Pancreas (tissue), 10 donors: Measurements from ENCODE around the gene TMEM131L. TPM values are rescaled to one million over a fixed set of nuclear protein-coding genes. Genes with fewer than 3 reads are reported as not detected.

Experiments used
- ATAC-seq, 4 donors: fragments of 200-7000 bp; cut with Tn5 transposase; one replicate each; pipeline versions ENCODE4 v1.8.0 to v1.9.1; 2020; ENCODE audit warnings: mild to moderate bottlenecking in 4 of 4, moderate library complexity in 4 of 4
- DNase-seq, 6 donors: peaks; one replicate each; pipeline ENCODE4 v3.0.0-alpha.2; 2020
- FAIRE-seq: peaks from 2 replicates; lab custom pipeline; 2012; peaks lifted over from hg19 to GRCh38; lab: Jason Lieb, UNC
- H3K27ac ChIP-seq, 4 donors: fragments of 200-600 bp; sonication (generic); 1 replicate in 3 of 4; 2 replicates in 1 of 4; pipeline versions ENCODE4 v1.5.0 to v1.8.0; 2020
- H3K27me3 ChIP-seq, 4 donors: fragments of 200-600 bp; one replicate each; pipeline ENCODE4 v1.8.0; 2021
- H3K36me3 ChIP-seq, 3 donors: fragments of 200-600 bp; sonication (generic) in 1 of 3; one replicate each; pipeline versions ENCODE4 v1.5.0 to v1.8.0; 2020 to 2021
- H3K4me1 ChIP-seq, 3 donors: fragments of 200-600 bp; one replicate each; pipeline ENCODE4 v1.8.0; 2021
- H3K4me3 ChIP-seq, 4 donors: fragments of 200-600 bp; sonication (generic) in 2 of 4; one replicate each; pipeline versions ENCODE4 v1.5.0 to v1.8.0; 2020 to 2021
- H3K9me3 ChIP-seq, 4 donors: fragments of 200-600 bp; one replicate each; pipeline ENCODE4 v1.8.0; 2021
- WGBS, 2 donors: extraction: QIAGEN DNeasy Blood & Tissue Kit; methylation state at CpG; one replicate each; pipeline ENCODE4 v1.1.7; 2013; 5-methylcytosine and 5-hydroxymethylcytosine counted together
- intact Hi-C, 3 donors: fragments of 100-400 bp; cut with DNase I; formaldehyde crosslinking; loops; one replicate each; pipeline versions ENCODE4 v1.11.1 to v1.14.2; 2022
- polyA plus RNA-seq, 2 donors: library from polyadenylated mRNA; stranded (reverse); fragments of 200-250 nt; gene quantifications; one replicate each; pipeline ENCODE4 v1.2.3, GENCODE V29; 2013
- total RNA-seq, 6 donors: library from RNA; stranded (reverse); fragmentation: NEBNext Ultra II Directional in 4 of 6; extraction: Animal tissue kit (Norgen Biotek cat#: 25700) in 4 of 6; gene quantifications; one replicate each; pipeline versions ENCODE4 v1.2.1 to v1.2.4, GENCODE V29; 2021 to 2023
- TF ChIP-seq, protein P1 (sequence below), 4 donors: fragments of 200-600 bp; sonication (generic) in 3 of 4; IDR thresholded peaks; one replicate each; pipeline versions ENCODE4 v1.5.0 to v1.8.0; 2021; ENCODE audit warnings: antibody characterized with exemption in 4 of 4
- donor health status: healthy with polysubstance abuse.
- donor health status: DM: no; HTN: no; CAD: no; lungs with moderate emphysema.
- donor health status: DM: no; HTN: no; CAD: no.
- donor health status: control.
- donor health status: control.
- donor health status: Bipolar disorder and iron deficiency.
- donor health status: DM: yes; HTN: yes; CAD: no.
- donor health status: DM: no; HTN: no; CAD: no.
- donor health status: DM: no; HTN: no; CAD: no.
- donor health status: DM: yes; HTN: yes; CAD: no.

TMEM131L gene
- total and polyA plus RNA-seq, 8 donors, result 9.4 to 29.5 (median 20.1) TPM

GRCh38 chr4:153589703-153590595 is 123.8 kb downstream of the TMEM131L start:
- no peak for FAIRE-seq
- H3K4me3 ChIP-seq, result no peak overlapping the region
- WGBS, 2 donors, result 56 to 78% methylated on average over 7 of the region's 7 CpGs

DNA sequence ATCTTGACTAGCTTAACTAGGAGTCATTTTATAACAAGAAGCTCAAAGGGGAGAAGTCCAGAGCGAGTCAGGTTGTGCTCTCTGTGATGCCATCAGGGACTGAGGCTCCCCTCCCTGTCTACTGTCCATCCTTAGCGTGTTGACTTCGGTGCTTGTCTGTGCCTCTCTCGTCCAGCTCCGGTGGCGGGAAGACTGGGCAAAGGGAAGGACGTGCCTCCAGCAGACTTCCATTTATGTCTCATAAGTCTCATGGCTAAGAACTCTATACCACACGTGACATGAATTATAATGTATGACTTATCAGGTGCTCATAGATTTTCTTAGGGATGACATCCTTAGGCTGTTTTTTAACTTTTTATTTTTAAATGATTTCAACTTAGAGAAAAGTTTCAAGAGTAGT is 125.3 kb downstream of the TMEM131L start:
- Histone ChIP-seq H3K27ac (no peak overlapping the region), H3K4me1 (no peaks in the 10 kb centered on the region), H3K9me3 (no peaks in the 10 kb centered on the region), H3K36me3 (peaks cover 0 to 65% (median 5%) of the 10 kb centered on the region in 3 donors), H3K4me3 (no peak overlapping the region), H3K27me3 (no peaks in the 10 kb centered on the region)
- TF ChIP-seq, protein P1, sequence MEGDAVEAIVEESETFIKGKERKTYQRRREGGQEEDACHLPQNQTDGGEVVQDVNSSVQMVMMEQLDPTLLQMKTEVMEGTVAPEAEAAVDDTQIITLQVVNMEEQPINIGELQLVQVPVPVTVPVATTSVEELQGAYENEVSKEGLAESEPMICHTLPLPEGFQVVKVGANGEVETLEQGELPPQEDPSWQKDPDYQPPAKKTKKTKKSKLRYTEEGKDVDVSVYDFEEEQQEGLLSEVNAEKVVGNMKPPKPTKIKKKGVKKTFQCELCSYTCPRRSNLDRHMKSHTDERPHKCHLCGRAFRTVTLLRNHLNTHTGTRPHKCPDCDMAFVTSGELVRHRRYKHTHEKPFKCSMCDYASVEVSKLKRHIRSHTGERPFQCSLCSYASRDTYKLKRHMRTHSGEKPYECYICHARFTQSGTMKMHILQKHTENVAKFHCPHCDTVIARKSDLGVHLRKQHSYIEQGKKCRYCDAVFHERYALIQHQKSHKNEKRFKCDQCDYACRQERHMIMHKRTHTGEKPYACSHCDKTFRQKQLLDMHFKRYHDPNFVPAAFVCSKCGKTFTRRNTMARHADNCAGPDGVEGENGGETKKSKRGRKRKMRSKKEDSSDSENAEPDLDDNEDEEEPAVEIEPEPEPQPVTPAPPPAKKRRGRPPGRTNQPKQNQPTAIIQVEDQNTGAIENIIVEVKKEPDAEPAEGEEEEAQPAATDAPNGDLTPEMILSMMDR (IDR thresholded peaks at IDR 0.05), result no peak
- ATAC-seq, result no peak
- no peak for DNase-seq
- FAIRE-seq, result no peak
- intact Hi-C loops, result no loop called here
- WGBS, 2 donors, result 78 to 89% methylated on average over 8 of the region's 8 CpGs

More at GRCh38 chr4:153589703-153590595, 123.8 kb downstream of the TMEM131L start:
- H3K9me3 ChIP-seq, result no peaks in the 10 kb centered on the region
- H3K27ac ChIP-seq, result no peak overlapping the region
- intact Hi-C loops, result no loop called here
- ATAC-seq (no peak), DNase-seq (no peak)
- TF ChIP-seq, protein P1 (IDR thresholded peaks at IDR 0.05), result no peak
- H3K36me3 ChIP-seq, result peaks cover 0 to 56% (median 3%) of the 10 kb centered on the region in 3 donors
- no peaks in the 10 kb centered on the region for H3K4me1 ChIP-seq
- H3K27me3 ChIP-seq, result no peaks in the 10 kb centered on the region

- H3K4me3 ChIP-seq, result no peak overlapping the region
- H3K9me3 ChIP-seq, result no peaks in the 10 kb centered on the region
- ATAC-seq, result no peak
- intact Hi-C loops, result no loop called here
- TF ChIP-seq, protein P1 (IDR thresholded peaks at IDR 0.05), result no peak
- H3K36me3 ChIP-seq, result peaks cover 0 to 71% (median 7%) of the 10 kb centered on the region in 3 donors
- no peak overlapping the region for H3K27ac ChIP-seq
- DNase-seq, result no peak
- no peak for FAIRE-seq
- no peaks in the 10 kb centered on the region for H3K27me3 ChIP-seq
- 93 to 96% methylated on average over 2 of the region's 2 CpGs for WGBS, 2 donors
- no peaks in the 10 kb centered on the region for H3K4me1 ChIP-seq
Measured at GRCh38 chr4:153592064-153592463, 125.9 kb downstream of the TMEM131L start.

- no peak overlapping the region for H3K4me3 ChIP-seq
- WGBS, 2 donors, result 93 to 96% methylated on average over 5 of the region's 5 CpGs
- no peak for DNase-seq
- no peaks in the 10 kb centered on the region for H3K4me1 ChIP-seq
- intact Hi-C loops, result no loop called here
- H3K27me3 ChIP-seq, result no peaks in the 10 kb centered on the region
- TF ChIP-seq, protein P1 (IDR thresholded peaks at IDR 0.05), result no peak
- H3K9me3 ChIP-seq, result no peaks in the 10 kb centered on the region
- FAIRE-seq, result no peak
- no peak for ATAC-seq
- H3K27ac ChIP-seq, result no peak overlapping the region
- peaks cover 0 to 82% (median 7%) of the 10 kb centered on the region in 3 donors for H3K36me3 ChIP-seq
Measured at GRCh38 chr4:153593161-153593560, 127.0 kb downstream of the TMEM131L start.

GRCh38 chr4:153594210-153594609 is 128.1 kb downstream of the TMEM131L start:
- Histone ChIP-seq H3K27ac (no peak overlapping the region), H3K4me1 (no peaks in the 10 kb centered on the region), H3K4me3 (no peak overlapping the region), H3K27me3 (no peaks in the 10 kb centered on the region), H3K9me3 (no peaks in the 10 kb centered on the region), H3K36me3 (peaks cover 0 to 85% (median 14%) of the 10 kb centered on the region in 3 donors)
- ATAC-seq (no peak), DNase-seq (no peak), FAIRE-seq (no peak)
- TF ChIP-seq, protein P1 (IDR thresholded peaks at IDR 0.05), result no peak
- WGBS, 2 donors, result 15 to 38% methylated on average over 2 of the region's 2 CpGs
- intact Hi-C loops, result no loop called here
